Aorta (tissue), 5 donors: ENCODE measurements around the gene GRIN3B. TPM values are rescaled to one million over a fixed set of nuclear protein-coding genes. Genes with fewer than 3 reads are reported as not detected.
A peak's percentile ranks its signal among the peaks of the same experiment; 100 is the strongest.

ENCODE experiments used
- ATAC-seq: fragments of 200-7000 bp; cut with Tn5 transposase; one replicate; pipeline ENCODE4 v1.9.1; 2022; ENCODE audit warnings: moderate library complexity; ENCODE audit not compliant: low FRiP score
- DNase-seq, 2 donors: peaks; one replicate each; pipeline ENCODE4 v3.0.0-alpha.2; 2020
- H3K27ac ChIP-seq, 2 donors: one replicate each; pipeline ENCODE4 v1.5.1; 2013; ENCODE audit warnings: low read length in 2 of 2, mild to moderate bottlenecking in 2 of 2, moderate library complexity in 2 of 2, control low read depth in 1 of 2, inconsistent platforms in 1 of 2, low read depth in 1 of 2
- H3K27me3 ChIP-seq, 2 donors: one replicate each; pipeline ENCODE4 v1.6.1; 2013; ENCODE audit warnings: control low read depth in 1 of 2, low read length in 1 of 2, mild to moderate bottlenecking in 1 of 2, moderate library complexity in 1 of 2; ENCODE audit not compliant: insufficient read depth in 2 of 2, control insufficient read depth in 1 of 2
- H3K36me3 ChIP-seq, 2 donors: one replicate each; pipeline ENCODE4 v1.6.1; 2013; ENCODE audit warnings: control low read depth in 1 of 2, low read length in 1 of 2, mild to moderate bottlenecking in 1 of 2; ENCODE audit not compliant: insufficient read depth in 2 of 2, control insufficient read depth in 1 of 2
- H3K4me1 ChIP-seq, 2 donors: one replicate each; pipeline ENCODE4 v1.6.1; 2013; ENCODE audit warnings: low read length in 2 of 2, control low read depth in 1 of 2, mild to moderate bottlenecking in 1 of 2, moderate library complexity in 1 of 2; ENCODE audit not compliant: insufficient read depth in 2 of 2, control insufficient read depth in 1 of 2
- H3K4me3 ChIP-seq, 2 donors: one replicate each; pipeline ENCODE4 v1.5.1; 2013; ENCODE audit warnings: low read length in 2 of 2, control low read depth in 1 of 2, mild to moderate bottlenecking in 1 of 2
- H3K9me3 ChIP-seq: one replicate; pipeline ENCODE4 v1.6.1; 2013; ENCODE audit warnings: mild to moderate bottlenecking, low read length; ENCODE audit not compliant: control insufficient read depth
- WGBS, 2 donors: extraction: QIAGEN DNeasy Blood & Tissue Kit; methylation state at CpG; one replicate each; pipeline ENCODE4 v1.1.7; 2013; 5-methylcytosine and 5-hydroxymethylcytosine counted together
- intact Hi-C, 2 donors: fragments of 100-400 bp; cut with DNase I; formaldehyde crosslinking; loops; one replicate each; pipeline versions ENCODE4 v1.14.2 to v1.15.0; 2022
- polyA plus RNA-seq, 2 donors: library from polyadenylated mRNA; stranded (reverse); fragments of 200-250 nt; gene quantifications; one replicate each; pipeline ENCODE4 v1.2.3, GENCODE V29; 2013
- total RNA-seq, 2 donors: library from RNA; stranded (reverse); fragmentation: NEBNext Ultra II Directional; extraction: Animal tissue kit (Norgen Biotek cat#: 25700); gene quantifications; one replicate each; pipeline ENCODE4 v1.2.1, GENCODE V29; 2021
- donor health status: healthy with polysubstance abuse.
- donor health status: Bipolar disorder and iron deficiency.
- donor health status: DM: no; HTN: no; CAD: no.
- donor health status: DM: no; HTN: no; CAD: no.
- donor health status: DM: yes; HTN: yes; CAD: no.

GRIN3B gene
- total and polyA plus RNA-seq, 4 donors: 0.10 to 1.3 TPM; not detected in 2

DNA sequence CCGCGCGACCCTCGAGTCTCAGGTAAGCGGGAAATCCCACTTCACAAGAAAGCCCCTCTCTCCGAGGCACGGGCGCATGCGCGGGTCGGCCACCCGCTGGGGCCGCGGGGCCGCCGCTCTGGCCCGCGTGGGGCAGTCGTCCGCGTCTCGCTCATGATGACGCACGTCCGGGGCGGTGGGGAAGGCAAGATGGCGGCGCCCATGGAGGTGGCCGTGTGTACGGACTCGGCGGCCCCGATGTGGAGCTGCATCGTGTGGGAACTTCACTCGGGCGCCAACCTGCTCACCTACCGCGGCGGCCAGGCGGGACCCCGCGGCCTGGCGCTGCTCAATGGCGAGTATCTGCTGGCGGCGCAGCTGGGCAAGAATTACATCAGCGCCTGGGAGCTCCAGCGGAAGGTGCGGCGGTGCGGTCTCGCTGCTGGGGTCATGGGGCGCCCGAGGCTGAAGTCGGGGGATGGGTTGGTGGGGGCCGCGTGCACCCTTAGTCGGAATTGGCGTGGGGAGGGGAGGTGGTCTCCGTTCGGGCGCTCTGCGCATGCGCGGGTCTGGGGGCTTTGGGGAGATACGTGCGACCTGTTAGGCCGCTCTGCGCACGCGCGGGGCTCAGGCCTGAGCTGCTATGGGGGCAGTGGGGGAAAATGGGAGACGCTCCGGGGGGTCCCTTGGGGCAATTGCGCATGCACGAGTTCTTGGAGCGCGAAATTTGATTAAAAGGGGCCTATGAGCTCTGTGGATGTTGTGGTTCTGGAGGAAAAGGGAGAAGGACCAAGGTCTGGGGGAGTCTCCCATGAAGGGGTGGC is 15.9 kb upstream of the GRIN3B start, which contains the start of gene WDR18:
Gene WDR18 (plus strand): TSS at position 181 of the 803 bp plus-strand sequence. CDS start 9 bp downstream, at position 190.
- H3K4me1 ChIP-seq: no peaks in the 10 kb centered on the region
- no peaks in the 10 kb centered on the region for H3K27me3 ChIP-seq
- H3K36me3 ChIP-seq: no peaks in the 10 kb centered on the region
- DNase-seq: peak; percentile 96 to 99
- H3K4me3 ChIP-seq: peak within 1 kb of the TSS; percentile 44 to 80
- WGBS, 2 donors: 0 to 1% methylated on average over 77 to 78 of the region's 78 CpGs
- ATAC-seq: peak; percentile 95
- no peaks in the 10 kb centered on the region for H3K9me3 ChIP-seq
- H3K27ac ChIP-seq: peak within 1 kb of the TSS in 1 of 2 donors; percentile 79
- intact Hi-C loops: loop anchor here (2.0 to 10.0 kb wide), 2 partner anchors 210 to 214 kb away; no protein-coding TSS in a partner anchor

DNA sequence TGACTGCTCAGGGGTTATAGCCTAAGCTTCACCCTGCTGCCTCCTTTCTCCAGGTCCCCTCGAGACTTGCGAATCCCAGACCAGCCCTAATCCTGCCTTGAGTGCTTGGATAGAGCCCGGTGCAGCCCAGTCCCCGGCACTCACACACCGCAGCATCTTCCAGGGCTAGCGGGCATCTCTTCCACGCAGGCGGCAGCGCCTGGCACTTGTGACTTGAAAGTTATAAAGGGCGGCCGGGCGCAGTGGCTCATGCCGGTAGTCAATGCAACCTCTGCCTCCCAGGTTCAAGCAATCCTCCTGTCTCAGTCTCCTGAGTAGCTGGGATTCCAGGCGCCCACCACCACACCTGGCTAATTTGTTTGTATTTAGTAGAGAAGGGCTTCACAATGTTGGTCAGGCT is 14.1 kb upstream of the GRIN3B start:
- H3K9me3 ChIP-seq: no peaks in the 10 kb centered on the region
- H3K36me3 ChIP-seq: no peaks in the 10 kb centered on the region
- no peak overlapping the region for H3K27ac ChIP-seq
- peak in 1 of 2 donors; percentile 44 for DNase-seq
- no peak overlapping the region for H3K4me3 ChIP-seq
- H3K27me3 ChIP-seq: no peaks in the 10 kb centered on the region
- no peak for ATAC-seq
- no peaks in the 10 kb centered on the region for H3K4me1 ChIP-seq
- WGBS, 2 donors: 87 to 89% methylated on average over 14 of the region's 14 CpGs
- intact Hi-C loops: loop anchor here in 1 of 2 donors (10.0 kb wide), 1 partner anchor 211 kb away; no protein-coding TSS in a partner anchor

DNA sequence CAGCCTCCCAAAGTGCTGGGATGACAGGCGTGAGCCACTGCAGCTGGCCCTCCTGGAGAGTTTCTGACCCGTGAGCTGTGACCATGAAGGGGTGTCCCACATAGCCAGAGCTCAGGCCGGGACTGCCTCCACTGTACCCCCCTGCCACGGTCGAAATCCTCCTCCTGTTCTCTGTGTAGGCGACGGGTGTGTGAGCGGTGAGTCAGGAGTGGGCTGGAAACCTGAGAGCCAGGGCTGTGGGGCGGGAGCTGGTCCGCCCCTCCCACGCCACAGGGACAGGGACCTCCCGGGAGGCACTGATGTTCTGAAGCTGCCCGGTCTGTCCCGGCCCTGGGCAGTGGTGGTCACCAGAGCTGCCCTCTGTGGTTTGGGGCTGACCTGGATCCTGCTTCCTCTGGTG is 12.1 kb upstream of the GRIN3B start:
- ATAC-seq (no peak), DNase-seq (no peak)
- H3K4me1 ChIP-seq: no peaks in the 10 kb centered on the region
- H3K27me3 ChIP-seq: no peaks in the 10 kb centered on the region
- no peak overlapping the region for H3K27ac ChIP-seq
- intact Hi-C loops: loop anchor here in 1 of 2 donors (10.0 kb wide), 1 partner anchor 213 kb away; no protein-coding TSS in a partner anchor
- H3K9me3 ChIP-seq: no peaks in the 10 kb centered on the region
- 70 to 79% methylated on average over 13 to 14 of the region's 14 CpGs for WGBS, 2 donors
- H3K36me3 ChIP-seq: no peaks in the 10 kb centered on the region
- no peak overlapping the region for H3K4me3 ChIP-seq

DNA sequence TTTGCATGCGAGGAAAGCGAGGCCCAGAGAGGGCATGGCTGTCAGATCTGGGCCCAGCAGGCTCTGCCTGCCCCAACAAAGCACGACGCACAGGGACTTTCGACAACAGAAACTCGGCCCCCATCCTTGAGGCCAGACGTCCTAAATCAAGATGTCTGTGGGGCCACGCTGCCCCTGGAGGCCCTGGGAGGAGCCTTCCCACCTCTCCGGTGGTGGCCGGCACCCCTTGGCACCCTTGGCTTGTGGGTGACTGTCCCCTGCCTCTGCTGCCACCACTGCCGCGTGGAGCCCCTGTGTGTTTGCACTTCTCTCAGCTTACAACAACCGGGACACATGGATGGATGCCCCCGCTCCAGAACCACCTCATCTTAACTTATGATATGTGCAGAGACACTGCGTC is 11.7 kb upstream of the GRIN3B start:
- H3K27ac ChIP-seq: no peak overlapping the region
- H3K4me3 ChIP-seq: no peak overlapping the region
- H3K4me1 ChIP-seq: no peaks in the 10 kb centered on the region
- no peaks in the 10 kb centered on the region for H3K27me3 ChIP-seq
- WGBS, 2 donors: 84% methylated on average over 13 to 15 of the region's 15 CpGs
- intact Hi-C loops: loop anchor here in 1 of 2 donors (10.0 kb wide), 1 partner anchor 214 kb away; no protein-coding TSS in a partner anchor
- ATAC-seq (no peak), DNase-seq (no peak)
- no peaks in the 10 kb centered on the region for H3K36me3 ChIP-seq
- no peaks in the 10 kb centered on the region for H3K9me3 ChIP-seq

DNA sequence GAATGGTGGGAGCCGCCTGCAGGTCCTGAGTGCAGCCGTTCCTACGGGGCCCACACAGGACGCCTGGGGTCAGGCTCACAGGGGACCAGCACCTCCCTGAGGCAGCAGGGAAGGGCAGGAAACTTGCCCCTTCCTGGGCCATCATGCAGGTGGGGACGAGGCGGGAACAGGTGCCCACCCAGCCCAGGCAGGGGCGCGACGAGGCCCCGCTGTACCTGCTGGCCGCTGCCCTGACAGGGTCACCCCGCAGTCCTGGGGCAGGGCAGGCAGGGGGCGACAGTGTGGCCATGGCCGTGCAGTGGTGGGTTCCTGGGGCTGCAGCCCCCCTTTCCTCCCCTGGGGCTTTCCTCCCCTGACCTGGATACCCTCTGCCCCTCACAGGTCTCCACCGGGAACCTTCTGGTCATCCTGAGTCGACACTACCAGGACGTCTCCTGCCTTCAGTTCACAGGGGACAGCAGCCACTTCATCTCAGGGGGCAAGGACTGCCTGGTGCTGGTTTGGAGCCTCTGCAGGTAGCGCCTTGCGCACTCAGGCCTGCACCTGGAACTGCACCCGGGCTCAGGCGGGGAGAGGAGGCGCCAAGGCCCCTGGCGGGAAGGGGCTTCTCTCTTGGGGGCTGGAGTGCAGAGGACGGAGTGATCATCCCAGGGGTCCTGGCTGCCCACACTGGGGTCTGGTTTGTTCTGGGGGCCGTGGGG is 10.7 kb upstream of the GRIN3B start:
- WGBS, 2 donors: 90 to 94% methylated on average over 22 to 25 of the region's 25 CpGs
- intact Hi-C loops: loop anchor here in 1 of 2 donors (10.0 kb wide), 1 partner anchor 215 kb away; no protein-coding TSS in a partner anchor

DNA sequence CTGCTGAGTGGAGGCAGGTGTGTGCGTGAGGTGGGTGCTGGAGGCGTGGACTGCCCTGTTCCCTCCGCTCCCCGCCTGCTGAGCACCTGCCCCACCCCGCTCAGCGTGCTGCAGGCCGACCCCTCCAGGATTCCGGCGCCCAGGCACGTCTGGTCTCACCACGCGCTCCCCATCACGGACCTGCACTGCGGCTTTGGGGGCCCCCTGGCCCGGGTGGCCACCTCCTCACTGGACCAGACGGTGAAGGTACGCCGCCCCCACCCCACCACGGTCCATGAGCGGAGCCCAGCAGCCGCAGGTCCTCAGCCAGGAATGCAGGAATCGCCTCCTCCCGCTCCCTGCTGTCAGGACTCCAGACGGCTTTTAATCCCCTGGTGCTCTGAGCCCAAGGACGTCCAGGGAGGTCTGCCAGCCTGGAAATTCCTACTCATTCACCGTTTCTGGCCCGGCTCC is 10.1 kb upstream of the GRIN3B start:
- intact Hi-C loops: no loop called here
- ATAC-seq: no peak

More for the DNA sequence above, 10.7 kb upstream of the GRIN3B start:
- H3K4me1 ChIP-seq: no peaks in the 10 kb centered on the region
- H3K27me3 ChIP-seq: no peaks in the 10 kb centered on the region
- no peak for ATAC-seq
- H3K36me3 ChIP-seq: no peaks in the 10 kb centered on the region
- H3K4me3 ChIP-seq: no peak overlapping the region
- H3K27ac ChIP-seq: no peak overlapping the region
- no peaks in the 10 kb centered on the region for H3K9me3 ChIP-seq
- no peak for DNase-seq

DNA sequence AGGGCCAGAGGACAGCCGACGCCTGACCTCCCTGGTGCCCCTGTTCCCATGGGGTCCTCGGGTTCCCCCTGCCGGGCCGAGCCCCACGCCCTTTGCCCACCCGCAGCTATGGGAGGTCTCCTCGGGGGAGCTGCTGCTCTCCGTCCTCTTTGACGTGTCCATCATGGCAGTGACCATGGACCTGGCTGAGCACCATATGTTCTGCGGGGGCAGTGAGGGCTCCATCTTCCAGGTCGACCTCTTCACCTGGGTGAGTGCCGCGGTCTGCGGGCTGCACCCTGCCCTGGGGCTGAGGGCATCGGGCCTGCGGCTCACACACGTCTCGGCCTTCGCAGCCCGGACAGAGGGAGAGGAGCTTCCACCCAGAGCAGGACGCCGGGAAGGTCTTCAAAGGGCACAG is 9.5 kb upstream of the GRIN3B start:
- DNase-seq (no peak), ATAC-seq (no peak)
- Histone ChIP-seq H3K27ac (no peak overlapping the region), H3K4me3 (no peak overlapping the region), H3K27me3 (no peaks in the 10 kb centered on the region), H3K9me3 (no peaks in the 10 kb centered on the region), H3K4me1 (no peaks in the 10 kb centered on the region), H3K36me3 (no peaks in the 10 kb centered on the region)
- 92% methylated on average over 23 of the region's 23 CpGs for WGBS, 2 donors
- intact Hi-C loops: no loop called here

More for the DNA sequence above, 10.1 kb upstream of the GRIN3B start:
- DNase-seq: no peak
- Histone ChIP-seq H3K4me3 (no peak overlapping the region), H3K27me3 (no peaks in the 10 kb centered on the region), H3K4me1 (no peaks in the 10 kb centered on the region), H3K27ac (no peak overlapping the region), H3K9me3 (no peaks in the 10 kb centered on the region), H3K36me3 (no peaks in the 10 kb centered on the region)
- 81 to 85% methylated on average over 23 to 27 of the region's 27 CpGs for WGBS, 2 donors

DNA sequence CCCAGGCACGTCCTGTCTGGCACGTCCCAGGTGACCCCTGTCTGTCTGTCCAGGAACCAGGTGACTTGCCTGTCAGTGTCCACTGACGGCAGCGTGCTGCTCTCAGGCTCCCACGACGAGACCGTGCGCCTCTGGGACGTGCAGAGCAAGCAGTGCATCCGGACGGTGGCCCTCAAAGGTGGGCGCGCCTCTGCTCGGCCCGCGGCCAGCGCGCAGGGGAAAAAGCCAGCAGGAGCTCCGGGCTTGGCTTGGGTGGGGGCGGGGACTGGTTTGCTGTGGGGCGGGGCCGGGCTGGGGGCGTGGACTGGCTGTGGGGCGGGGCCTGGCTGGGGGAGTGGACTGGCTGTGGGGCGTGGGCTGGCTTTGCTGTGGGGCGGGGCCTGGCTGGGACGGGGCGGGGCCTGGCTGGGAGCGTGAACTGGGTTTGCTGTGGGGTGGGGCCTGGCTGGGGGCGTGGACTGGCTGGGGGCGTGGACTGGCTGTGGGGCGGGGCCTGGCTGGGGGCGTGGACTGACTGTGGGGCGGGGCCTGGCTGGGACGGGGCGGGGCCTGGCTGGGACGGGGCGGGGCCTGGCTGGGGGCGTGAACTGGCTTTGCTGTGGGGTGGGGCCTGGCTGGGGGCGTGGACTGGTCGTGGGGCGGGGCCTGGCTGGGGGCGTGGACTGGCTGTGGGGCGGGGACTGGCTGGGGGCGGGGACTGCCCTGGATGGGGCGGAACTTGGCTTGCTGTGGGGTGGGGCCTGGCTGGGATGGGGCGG is 8.9 kb upstream of the GRIN3B start:
- no peaks in the 10 kb centered on the region for H3K36me3 ChIP-seq
- H3K4me1 ChIP-seq: no peaks in the 10 kb centered on the region
- peak in 1 of 2 donors; percentile 50 for DNase-seq
- no peak overlapping the region for H3K27ac ChIP-seq
- H3K4me3 ChIP-seq: no peak overlapping the region
- intact Hi-C loops: no loop called here
- no peaks in the 10 kb centered on the region for H3K27me3 ChIP-seq
- 82 to 85% methylated on average over 30 to 47 of the region's 47 CpGs for WGBS, 2 donors
- no peaks in the 10 kb centered on the region for H3K9me3 ChIP-seq
- ATAC-seq: no peak
